Prostate gland (tissue), 2 donors: Measurements from ENCODE around the gene SEMA7A.

Source experiments
- CTCF ChIP-seq, 4 experiments: fragments of 200-600 bp in 2 of 4; fragments of 450-650 bp in 2 of 4; sonication (generic) in 2 of 4; IDR thresholded peaks; 1 replicate in 3 of 4; 2 replicates in 1 of 4; pipeline ENCODE4 v1.5.1; 2016 to 2019; ENCODE audit warnings: antibody characterized with exemption in 4 of 4, mild to moderate bottlenecking in 2 of 4, moderate library complexity in 2 of 4
- POLR2A ChIP-seq: fragments of 450-650 bp; IDR thresholded peaks from one replicate; pipeline ENCODE4 v1.6.1; 2016; ENCODE audit warnings: antibody characterized with exemption, mild to moderate bottlenecking
- POLR2AphosphoS5 ChIP-seq: sonication (generic); formaldehyde crosslinking; IDR thresholded peaks from one replicate; pipeline ENCODE4 v1.6.1; 2017; ENCODE audit warnings: antibody characterized with exemption

DNA sequence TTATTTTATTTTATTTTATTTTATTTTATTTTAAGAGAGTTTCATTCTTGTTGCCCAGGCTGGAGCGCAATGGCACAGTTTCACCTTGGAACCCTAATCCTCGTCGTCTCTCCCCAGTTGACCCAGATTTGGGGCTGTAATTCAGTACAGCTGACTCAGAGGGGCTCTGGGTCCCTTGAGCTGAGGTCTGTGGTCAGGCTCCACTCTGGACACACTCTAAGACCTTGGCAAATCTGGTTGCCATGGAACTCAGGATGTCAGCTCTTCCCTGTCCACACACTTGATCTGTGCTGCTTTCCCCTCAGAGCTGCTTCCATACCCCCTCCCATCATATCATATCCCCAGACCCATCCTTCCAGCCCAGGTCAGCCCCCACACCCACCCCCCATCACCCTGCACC, 65.6 kb downstream of the SEMA7A start:
- no peak for TF ChIP-seq CTCF (IDR thresholded peaks at IDR 0.05)
- TF ChIP-seq POLR2AphosphoS5, result no peak
- no peak for TF ChIP-seq POLR2A
